ENCODE data around the gene WDR91. TPM values are rescaled to one million over a fixed set of nuclear protein-coding genes. Genes with fewer than 3 reads are reported as not detected.

The WDR91 gene
- total RNA-seq, 1 donor from 2014 or later: 5.4 TPM

DNA sequence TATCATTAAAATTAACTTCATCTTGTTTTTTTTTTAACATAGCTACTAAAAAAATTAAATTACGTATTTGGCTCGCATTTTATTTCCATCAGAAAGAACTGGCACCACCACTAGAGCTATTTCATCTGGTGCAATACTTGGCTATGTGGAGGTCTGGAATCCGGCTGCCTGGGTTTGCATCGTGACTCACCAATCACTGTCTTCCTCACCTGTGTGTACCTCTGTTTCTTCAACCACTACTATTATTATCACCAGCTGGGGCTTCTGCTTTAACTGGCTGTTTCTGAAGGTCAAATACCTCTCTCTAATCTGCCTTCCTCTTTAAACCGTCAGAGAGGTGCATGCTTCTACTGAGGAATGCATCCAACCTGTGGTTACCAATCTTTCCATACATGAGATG lies 6.5 kb downstream of the WDR91 start:
- H3K9ac ChIP-seq: no peak overlapping the region
- no peak overlapping the region for H3K4me2 ChIP-seq
- peaks cover 2% of the 10 kb centered on the region for H3K27me3 ChIP-seq
- no peak overlapping the region for H3K4me3 Mint-ChIP-seq
- no peak overlapping the region for H3K27ac ChIP-seq
- H3K27ac Mint-ChIP-seq: no peak overlapping the region
- TF ChIP-seq EZH2phosphoT487 (IDR thresholded peaks at IDR 0.05) (no peak), EZH2 (IDR thresholded peaks at IDR 0.05) (no peak)
- TF ChIP-seq, protein P1, sequence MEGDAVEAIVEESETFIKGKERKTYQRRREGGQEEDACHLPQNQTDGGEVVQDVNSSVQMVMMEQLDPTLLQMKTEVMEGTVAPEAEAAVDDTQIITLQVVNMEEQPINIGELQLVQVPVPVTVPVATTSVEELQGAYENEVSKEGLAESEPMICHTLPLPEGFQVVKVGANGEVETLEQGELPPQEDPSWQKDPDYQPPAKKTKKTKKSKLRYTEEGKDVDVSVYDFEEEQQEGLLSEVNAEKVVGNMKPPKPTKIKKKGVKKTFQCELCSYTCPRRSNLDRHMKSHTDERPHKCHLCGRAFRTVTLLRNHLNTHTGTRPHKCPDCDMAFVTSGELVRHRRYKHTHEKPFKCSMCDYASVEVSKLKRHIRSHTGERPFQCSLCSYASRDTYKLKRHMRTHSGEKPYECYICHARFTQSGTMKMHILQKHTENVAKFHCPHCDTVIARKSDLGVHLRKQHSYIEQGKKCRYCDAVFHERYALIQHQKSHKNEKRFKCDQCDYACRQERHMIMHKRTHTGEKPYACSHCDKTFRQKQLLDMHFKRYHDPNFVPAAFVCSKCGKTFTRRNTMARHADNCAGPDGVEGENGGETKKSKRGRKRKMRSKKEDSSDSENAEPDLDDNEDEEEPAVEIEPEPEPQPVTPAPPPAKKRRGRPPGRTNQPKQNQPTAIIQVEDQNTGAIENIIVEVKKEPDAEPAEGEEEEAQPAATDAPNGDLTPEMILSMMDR (IDR thresholded peaks at IDR 0.05): no peak
- H4K20me1 ChIP-seq (ENCODE audit: low read depth): no peaks in the 10 kb centered on the region
- H3K27me3 Mint-ChIP-seq (ENCODE audit: insufficient read depth, low read depth): peaks cover under 1% of the 10 kb centered on the region
- H3K4me3 ChIP-seq: no peak overlapping the region
- no peaks in the 10 kb centered on the region for H3K4me1 ChIP-seq
- H3K4me1 Mint-ChIP-seq: peaks cover 8% of the 10 kb centered on the region
- no peaks in the 10 kb centered on the region for H3K36me3 ChIP-seq
- no peaks in the 10 kb centered on the region for H3K9me3 Mint-ChIP-seq
- DNase-seq (ENCODE audit: low spot score): no peak
- no peaks in the 10 kb centered on the region for H3K79me2 ChIP-seq (ENCODE audit: low read depth)
- peaks cover 5% of the 10 kb centered on the region for H3K36me3 Mint-ChIP-seq
- H3K9me3 ChIP-seq (ENCODE audit: low read depth): no peaks in the 10 kb centered on the region
- H2AFZ ChIP-seq (replicated peaks): no peak overlapping the region
- no peaks in the 10 kb centered on the region for H3F3A ChIP-seq (ENCODE audit: low read depth)

DNA sequence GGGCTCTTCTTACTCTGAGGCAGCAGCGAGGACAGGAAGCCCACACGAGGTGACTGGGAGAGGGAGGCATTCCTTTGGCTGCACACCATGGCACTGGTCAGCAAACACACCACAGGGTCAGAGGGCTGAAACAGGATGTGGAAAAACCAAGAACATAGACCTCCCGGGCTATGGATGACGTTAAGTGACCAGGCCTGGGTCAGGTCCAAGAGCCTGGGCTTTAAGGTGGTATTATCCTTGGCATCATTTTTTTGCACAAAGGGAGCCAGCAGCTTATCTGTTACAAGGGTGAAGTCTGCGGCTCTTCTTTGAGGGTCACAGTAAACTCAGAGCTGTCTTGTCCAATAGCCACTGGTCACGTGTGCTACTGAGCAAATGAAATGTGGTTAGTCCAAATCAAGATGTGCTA lies 7.0 kb downstream of the WDR91 start:
- no peak overlapping the region for H2AFZ ChIP-seq (replicated peaks)
- no peaks in the 10 kb centered on the region for H3K79me2 ChIP-seq (ENCODE audit: low read depth)
- H3K4me2 ChIP-seq: no peak overlapping the region
- Mint-ChIP-seq H3K27me3 (ENCODE audit: insufficient read depth, low read depth) (no peaks in the 10 kb centered on the region), H3K4me1 (peaks cover 8% of the 10 kb centered on the region), H3K9me3 (no peaks in the 10 kb centered on the region), H3K27ac (no peak overlapping the region), H3K4me3 (no peak overlapping the region), H3K36me3 (peaks cover 5% of the 10 kb centered on the region)
- no peak overlapping the region for H3K9ac ChIP-seq
- TF ChIP-seq, protein P1 (IDR thresholded peaks at IDR 0.05): no peak
- TF ChIP-seq EZH2phosphoT487 (IDR thresholded peaks at IDR 0.05): no peak
- TF ChIP-seq EZH2 (IDR thresholded peaks at IDR 0.05): no peak
- H3K27me3 ChIP-seq: no peaks in the 10 kb centered on the region
- H3F3A ChIP-seq (ENCODE audit: low read depth): no peaks in the 10 kb centered on the region
- H3K9me3 ChIP-seq (ENCODE audit: low read depth): no peaks in the 10 kb centered on the region
- DNase-seq (ENCODE audit: low spot score): no peak
- H3K4me3 ChIP-seq: no peak overlapping the region
- H4K20me1 ChIP-seq (ENCODE audit: low read depth): no peaks in the 10 kb centered on the region
- no peaks in the 10 kb centered on the region for H3K36me3 ChIP-seq
- H3K4me1 ChIP-seq: no peaks in the 10 kb centered on the region
- no peak overlapping the region for H3K27ac ChIP-seq

DNA sequence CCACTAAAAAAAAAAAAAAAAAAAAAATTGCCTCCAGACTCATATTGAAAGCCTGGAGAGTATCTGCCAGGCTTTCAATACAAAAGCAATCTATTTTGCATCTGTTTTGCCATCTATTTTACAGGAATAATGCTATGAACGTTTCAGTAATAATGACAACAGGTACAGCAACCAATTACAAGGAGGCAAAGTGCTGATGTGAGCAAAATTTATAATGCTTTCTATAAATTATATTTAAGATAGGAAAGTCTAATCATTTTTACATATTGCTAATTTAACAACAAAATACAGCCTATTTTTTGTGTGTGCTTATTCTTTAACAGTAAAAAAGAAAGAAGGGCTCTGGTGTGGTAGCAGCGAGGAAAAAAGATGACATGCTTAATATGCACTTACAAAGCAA lies 10.0 kb downstream of the WDR91 start:
- Histone ChIP-seq H3K4me3 (no peak overlapping the region), H3K79me2 (ENCODE audit: low read depth) (no peaks in the 10 kb centered on the region), H3K36me3 (no peaks in the 10 kb centered on the region), H3K4me2 (no peak overlapping the region), H3K9me3 (ENCODE audit: low read depth) (no peaks in the 10 kb centered on the region), H3K9ac (no peak overlapping the region), H4K20me1 (ENCODE audit: low read depth) (no peaks in the 10 kb centered on the region), H3K27ac (no peak overlapping the region), H2AFZ (replicated peaks) (no peak overlapping the region), H3F3A (ENCODE audit: low read depth) (no peaks in the 10 kb centered on the region), H3K4me1 (no peaks in the 10 kb centered on the region), H3K27me3 (no peaks in the 10 kb centered on the region)
- no peaks in the 10 kb centered on the region for H3K27me3 Mint-ChIP-seq (ENCODE audit: insufficient read depth, low read depth)
- H3K4me3 Mint-ChIP-seq: no peak overlapping the region
- H3K36me3 Mint-ChIP-seq: peaks cover 15% of the 10 kb centered on the region
- no peak overlapping the region for H3K27ac Mint-ChIP-seq
- H3K4me1 Mint-ChIP-seq: no peaks in the 10 kb centered on the region
- DNase-seq (ENCODE audit: low spot score): no peak
- no peaks in the 10 kb centered on the region for H3K9me3 Mint-ChIP-seq
- TF ChIP-seq EZH2phosphoT487 (IDR thresholded peaks at IDR 0.05) (no peak), EZH2 (IDR thresholded peaks at IDR 0.05) (no peak)

DNA sequence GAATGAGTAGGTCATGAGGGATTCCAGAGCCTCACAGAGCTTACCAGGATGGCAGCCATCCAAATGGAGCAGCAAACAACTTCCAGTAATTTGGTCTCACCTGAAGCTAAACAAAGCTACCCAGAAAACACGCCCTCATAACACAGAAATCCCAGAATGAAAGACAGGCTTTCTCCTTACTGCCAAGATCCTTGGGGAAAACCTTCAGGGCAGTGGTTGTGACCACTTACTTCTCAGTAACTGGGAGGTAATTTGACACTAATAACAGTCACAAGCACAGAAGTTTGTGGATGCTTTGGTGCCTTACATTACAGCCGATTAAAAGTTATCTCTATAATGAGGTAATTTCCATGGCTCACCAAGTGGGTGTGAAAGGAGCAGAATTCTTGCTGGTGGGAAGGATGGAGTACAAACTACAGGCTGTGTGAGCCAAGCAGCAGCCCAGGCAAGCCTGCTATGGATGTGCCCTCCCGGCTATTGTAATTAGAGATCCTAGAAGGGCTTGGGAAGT lies 10.4 kb downstream of the WDR91 start:
- H3K27ac Mint-ChIP-seq: no peak overlapping the region
- H3K79me2 ChIP-seq (ENCODE audit: low read depth): no peaks in the 10 kb centered on the region
- H3K27me3 ChIP-seq: no peaks in the 10 kb centered on the region
- H3K27me3 Mint-ChIP-seq (ENCODE audit: insufficient read depth, low read depth): no peaks in the 10 kb centered on the region
- no peak overlapping the region for H3K4me3 Mint-ChIP-seq
- no peak overlapping the region for H3K4me3 ChIP-seq
- no peaks in the 10 kb centered on the region for H3K4me1 ChIP-seq
- H3K36me3 ChIP-seq: no peaks in the 10 kb centered on the region
- H3K36me3 Mint-ChIP-seq: peaks cover 15% of the 10 kb centered on the region
- H2AFZ ChIP-seq (replicated peaks): no peak overlapping the region
- H3K4me2 ChIP-seq: no peak overlapping the region
- H3K9me3 ChIP-seq (ENCODE audit: low read depth): no peaks in the 10 kb centered on the region
- H4K20me1 ChIP-seq (ENCODE audit: low read depth): no peaks in the 10 kb centered on the region
- no peaks in the 10 kb centered on the region for H3F3A ChIP-seq (ENCODE audit: low read depth)
- H3K27ac ChIP-seq: no peak overlapping the region
- H3K9ac ChIP-seq: no peak overlapping the region
- TF ChIP-seq, protein P1 (IDR thresholded peaks at IDR 0.05): no peak
- TF ChIP-seq EZH2phosphoT487 (IDR thresholded peaks at IDR 0.05) (no peak), EZH2 (IDR thresholded peaks at IDR 0.05) (no peak)
- DNase-seq (ENCODE audit: low spot score): no peak
- no peaks in the 10 kb centered on the region for H3K4me1 Mint-ChIP-seq
- H3K9me3 Mint-ChIP-seq: no peaks in the 10 kb centered on the region
